Stimulated activated CD4-positive, alpha-beta T cell treated with anti-CD3 and anti-CD28 coated beads, TNF-alpha, amount 100 ng/mL, for 24 hours (primary cell): ENCODE measurements around the gene C16orf74.

Experiments
- DNase-seq, 3 experiments: peaks; one replicate each; pipeline ENCODE4 v3.0.0-alpha.2; 2020; ENCODE audit warnings: low read depth in 3 of 3

The C16orf74 gene

DNA sequence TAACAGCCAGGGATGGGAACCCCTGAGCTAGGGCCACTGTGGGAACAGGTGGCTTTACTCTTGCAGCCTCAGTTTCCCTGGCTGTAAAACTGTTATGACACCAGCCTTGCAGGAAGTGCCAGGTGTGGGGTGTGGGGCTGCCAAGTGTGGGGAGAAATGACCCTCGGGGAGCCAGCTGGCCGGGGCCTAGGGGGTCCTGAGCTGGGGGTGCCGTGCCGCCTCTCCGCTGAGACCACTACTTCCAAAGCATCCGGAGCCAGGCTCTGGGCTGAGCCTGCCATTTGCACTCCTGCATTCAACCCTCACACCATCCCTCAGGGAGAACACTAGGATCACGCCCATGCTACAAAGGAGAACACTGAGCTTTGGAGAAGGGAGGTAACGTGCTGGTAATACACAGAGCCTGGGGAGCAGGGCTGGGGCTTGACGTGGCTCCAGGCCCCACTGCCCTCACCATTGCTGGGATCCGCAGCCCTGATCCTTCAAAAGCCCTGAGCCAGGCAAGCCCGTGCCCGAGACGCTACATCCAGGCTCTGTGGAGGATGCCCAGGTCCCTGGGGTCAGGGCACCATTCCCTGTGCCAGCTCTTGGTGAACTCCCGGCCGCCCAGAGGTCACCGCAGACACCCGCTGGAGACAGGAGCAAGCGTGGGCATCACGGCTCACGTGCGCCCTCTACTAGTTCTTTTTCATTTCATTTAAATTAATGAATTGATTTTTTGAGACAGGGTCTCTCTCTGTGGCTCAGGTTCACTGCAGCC, 33.3 kb downstream of the C16orf74 start:
- peak; percentile 29 to 55 (median 43) for DNase-seq

DNA sequence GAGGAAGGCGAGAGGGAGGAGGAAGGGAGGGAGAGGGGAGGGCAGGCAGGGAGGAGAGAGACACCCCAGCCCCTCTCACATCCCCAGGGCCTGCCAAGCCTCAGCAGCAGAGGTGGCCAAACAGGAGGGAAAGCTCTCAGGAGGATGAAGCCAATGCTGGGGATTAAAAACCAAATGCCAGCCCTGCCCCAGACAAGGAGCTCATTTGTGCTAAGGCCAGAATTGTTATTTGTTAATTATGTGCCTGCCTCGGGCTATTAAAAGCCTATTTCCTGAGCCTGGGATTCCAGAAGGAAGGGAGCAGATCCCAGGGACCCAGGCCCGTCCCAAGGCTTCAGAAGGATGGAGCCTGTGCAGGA, 34.2 kb downstream of the C16orf74 start:
- no peak for DNase-seq

DNA sequence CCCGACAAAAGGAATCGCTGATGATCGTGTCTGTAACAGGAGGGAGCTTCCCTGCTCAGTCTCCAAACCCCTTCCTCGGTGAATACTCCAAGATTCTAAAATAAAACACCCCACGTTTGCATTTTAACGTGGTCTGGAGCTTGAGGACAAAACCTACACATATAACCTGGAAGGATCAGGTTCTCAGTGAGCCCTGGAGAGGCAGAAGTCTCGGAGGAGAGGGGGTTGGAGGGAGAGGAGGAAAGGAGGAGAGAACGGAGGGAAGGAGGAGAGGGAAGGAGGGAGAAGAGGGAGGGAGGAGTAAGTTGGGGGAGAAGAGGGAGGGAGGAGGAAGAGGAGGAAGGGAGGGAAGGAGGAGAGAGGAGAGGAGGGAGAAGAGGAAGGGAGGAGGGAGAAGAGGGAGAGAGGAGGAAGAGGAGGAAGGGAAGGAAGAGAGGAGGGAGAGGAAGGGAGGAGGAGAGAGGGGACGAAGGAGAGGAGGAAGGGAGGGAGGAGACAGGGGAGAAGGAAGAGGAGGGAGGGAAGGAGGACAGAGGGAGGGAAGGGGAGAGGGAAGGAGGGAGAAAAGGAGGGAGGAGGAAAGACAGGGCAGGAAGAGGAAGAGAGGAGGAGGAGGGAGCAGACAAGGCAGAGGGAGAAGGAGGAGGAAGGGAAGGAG, 34.7 kb downstream of the C16orf74 start:
- DNase-seq = no peak

DNA sequence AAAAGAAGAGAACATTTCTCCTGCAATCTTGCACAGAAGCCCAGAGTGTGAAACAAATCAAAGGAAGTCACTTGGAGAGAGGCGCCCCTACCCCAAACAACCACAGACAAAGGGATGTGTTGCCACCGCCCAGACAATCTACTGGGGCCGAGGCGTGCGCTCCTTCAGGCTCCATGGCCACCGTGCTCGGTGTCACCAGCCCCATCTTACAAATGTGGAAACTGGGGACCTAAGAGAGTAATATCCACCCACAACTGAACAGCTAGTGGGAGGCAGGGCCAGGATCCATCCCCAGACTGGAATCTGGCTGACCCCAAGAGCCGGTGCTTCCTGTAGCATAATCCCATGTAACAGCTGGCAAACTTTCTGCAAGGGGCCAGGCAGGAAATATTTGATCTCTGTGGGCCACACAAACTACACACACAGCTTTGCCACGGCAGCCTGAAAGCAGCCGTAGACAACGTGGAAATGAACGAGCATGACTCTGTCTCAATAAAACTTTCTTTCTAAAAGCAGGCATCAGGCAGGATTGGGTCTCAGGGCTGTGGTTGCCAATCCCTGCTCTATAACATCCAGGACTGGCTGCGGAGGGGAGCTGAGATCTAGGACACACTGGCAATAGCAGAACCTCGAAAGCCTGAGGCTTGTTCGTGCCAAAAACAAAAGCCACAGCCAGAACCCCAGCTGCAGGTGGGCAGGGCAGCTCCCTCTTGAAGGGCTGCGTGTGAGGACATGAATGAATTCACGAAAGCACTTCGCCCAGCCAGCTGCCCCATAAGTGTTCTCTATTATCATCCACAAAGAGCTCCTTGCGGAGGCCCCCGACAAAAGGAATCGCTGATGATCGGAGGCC, 35.5 kb downstream of the C16orf74 start:
- no peak for DNase-seq

DNA sequence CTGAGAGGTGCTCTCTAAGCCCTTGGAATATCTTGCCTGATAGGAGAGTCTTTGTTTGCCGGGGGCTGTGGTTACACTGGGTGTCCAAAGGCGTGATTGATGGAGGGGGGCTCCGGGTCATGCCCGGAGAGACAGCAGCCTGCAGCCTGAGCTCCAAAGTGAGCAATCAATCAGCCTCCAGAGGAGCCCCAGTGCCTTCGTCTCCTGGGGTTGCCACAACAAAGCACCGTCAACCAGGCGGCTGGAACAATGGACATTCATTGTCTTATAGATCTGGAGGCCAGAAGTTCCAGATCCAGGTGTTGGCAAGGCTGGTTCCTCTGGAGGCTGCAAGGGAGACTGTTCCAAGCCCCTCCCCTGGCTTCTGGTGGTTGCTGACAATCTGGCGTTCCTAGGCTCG, 38.1 kb downstream of the C16orf74 start:
- no peak for DNase-seq

DNA sequence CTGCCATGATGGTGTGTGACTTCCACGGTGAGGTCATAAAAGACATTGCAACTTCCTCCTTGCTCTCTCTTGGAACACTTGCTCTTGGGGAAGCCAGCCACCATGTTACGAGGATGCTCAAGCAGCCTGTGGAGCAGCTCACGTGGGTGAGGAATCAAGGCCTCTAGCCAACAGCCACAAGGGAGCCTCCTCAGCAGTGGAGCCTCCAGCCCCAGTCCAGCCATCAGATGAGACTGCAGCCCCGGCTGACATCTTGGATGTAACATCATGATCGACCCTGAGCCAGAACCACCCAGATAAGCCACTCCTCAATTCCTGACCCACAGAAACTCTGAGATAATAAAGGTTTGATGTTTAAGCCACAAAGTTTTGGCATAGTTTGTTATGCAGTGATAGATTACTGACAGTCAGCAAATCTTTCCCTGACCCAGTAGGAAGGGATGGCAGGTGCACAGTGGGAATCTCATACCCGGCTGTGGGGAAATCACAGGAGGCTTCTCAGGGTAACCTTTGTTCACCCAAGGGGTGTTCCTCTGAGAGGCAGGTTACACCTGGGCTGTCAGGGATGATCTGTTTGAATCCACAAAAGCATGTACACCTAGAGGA, 38.8 kb downstream of the C16orf74 start:
- no peak for DNase-seq

DNA sequence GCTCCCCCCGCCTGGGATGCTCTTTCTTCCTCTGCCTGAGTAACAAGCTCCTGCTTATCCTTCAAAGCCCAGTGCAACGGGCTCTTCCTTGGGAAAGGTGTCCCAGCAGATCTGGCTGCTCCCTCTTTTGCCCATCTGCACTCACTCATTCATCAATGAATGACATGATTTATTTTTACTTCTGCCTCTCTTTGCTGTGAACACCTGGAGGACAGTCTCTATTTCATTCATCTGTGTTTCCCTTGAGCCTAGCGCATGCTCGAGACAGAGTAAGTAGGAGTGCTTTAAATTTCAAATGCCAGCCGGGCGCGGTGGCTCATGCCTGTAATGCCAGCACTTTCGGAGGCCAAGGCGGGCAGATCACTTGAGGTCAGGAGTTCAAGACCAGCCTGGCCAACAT, 40.2 kb downstream of the C16orf74 start:
- no peak for DNase-seq

DNA sequence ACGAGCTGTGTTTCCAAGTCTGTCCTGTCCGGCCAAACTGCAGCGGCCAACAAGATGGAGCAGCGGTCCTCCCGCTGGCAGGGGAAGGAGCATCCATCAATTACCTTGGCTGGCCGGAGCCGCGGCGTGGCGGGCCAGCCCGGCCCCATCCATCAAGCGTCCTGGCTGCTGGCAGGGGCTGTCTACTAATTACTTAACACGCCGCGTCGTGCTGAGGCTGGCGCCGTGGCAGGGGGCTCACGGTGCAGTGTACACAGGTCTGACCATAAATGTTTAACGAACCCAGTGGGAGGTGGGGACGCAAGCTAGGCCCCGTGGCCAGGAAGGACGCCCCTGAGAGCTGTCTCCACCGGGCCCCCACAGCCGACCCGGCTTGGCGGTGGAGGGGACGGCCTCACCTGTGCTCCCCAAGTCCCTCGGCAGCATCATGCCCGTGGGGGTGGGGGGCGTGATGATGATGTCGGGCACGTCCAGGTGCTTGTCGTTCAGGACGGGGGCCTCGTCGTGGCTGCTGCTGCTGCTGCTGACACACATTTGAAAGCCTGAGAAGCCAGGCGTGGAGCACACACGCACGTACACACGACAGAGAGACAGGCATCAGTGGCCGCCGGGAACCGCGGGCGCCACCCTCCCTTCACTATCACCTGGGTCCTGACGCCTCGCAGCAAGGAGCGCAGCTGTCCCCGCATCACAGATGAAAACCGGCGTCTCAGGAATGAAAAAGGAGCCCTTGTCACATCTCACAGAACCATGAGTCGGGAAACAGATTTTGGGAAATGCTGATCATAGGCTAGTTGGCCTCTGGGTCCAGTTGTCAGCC, 40.9 kb downstream of the C16orf74 start:
- DNase-seq = no peak

DNA sequence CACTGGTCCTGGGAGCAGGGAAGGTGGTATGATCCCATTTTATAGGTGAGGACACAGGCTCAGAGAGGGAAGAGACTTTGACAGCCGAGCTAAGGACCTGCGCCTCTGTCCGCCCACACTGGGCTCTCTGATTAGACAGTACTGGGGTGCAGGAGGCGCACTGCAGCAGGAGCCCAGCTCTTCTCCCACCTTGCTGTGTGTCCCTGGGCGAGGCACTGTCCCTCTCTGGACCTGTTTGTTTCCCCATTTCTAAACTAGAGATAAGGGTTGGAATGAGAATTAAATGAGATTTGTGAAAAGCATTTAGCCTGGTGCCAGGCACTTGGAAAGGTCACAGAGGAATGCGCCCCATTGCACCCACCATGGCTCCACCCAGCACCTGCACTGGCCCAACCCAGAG, 42.6 kb downstream of the C16orf74 start:
- no peak for DNase-seq

DNA sequence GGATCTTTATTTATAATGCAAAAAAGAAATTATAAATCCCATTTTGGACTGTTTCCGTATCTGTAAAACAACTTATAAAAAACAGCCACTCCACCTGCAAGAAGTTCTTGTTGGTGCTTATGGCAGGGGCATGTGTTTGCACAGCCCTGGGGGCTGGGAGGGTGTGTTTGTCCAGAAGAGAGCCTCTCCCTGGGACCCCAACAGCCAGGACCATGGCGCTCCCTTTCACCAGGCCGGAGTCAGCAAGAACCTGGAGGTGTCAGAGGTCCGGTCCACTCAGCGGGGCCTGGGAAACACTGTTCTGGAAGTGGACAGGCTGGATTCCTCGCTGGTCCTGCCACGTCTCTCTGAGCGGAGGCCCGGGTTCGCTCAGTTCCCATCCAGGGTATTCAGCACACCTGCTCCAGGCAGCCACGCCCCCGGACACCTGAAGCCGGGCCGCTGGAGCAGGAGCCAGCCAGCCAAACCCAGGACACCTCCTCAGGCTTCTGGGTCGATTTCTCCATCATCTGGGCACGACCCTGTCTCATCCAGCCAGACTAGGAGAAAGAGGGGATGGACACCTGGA, 43.3 kb downstream of the C16orf74 start:
- no peak for DNase-seq

DNA sequence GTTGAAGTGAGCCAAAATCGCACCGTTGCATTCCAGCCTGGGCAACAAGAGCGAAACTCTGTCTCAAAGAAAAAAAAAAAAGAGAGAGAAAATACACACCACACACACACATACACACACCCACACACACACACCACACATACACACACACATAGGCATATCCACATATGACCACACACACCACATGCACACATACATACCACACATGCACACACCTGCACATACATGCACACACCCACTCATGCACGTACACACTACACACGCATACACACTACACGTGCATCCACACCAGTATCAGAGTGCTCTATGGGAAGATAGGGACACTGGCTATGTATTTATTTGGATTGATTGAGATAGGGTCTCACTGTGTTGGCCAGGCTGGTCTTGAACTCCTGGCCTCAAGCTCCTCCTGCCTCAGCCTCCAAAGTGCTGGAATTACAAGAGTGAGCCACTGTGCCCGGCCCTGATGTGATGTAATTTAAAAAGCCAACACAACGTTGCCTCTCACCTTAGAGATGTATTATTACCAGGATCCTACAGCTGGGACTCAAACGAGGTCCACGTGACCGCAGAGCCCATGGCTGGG, 44.4 kb downstream of the C16orf74 start:
- DNase-seq = no peak

DNA sequence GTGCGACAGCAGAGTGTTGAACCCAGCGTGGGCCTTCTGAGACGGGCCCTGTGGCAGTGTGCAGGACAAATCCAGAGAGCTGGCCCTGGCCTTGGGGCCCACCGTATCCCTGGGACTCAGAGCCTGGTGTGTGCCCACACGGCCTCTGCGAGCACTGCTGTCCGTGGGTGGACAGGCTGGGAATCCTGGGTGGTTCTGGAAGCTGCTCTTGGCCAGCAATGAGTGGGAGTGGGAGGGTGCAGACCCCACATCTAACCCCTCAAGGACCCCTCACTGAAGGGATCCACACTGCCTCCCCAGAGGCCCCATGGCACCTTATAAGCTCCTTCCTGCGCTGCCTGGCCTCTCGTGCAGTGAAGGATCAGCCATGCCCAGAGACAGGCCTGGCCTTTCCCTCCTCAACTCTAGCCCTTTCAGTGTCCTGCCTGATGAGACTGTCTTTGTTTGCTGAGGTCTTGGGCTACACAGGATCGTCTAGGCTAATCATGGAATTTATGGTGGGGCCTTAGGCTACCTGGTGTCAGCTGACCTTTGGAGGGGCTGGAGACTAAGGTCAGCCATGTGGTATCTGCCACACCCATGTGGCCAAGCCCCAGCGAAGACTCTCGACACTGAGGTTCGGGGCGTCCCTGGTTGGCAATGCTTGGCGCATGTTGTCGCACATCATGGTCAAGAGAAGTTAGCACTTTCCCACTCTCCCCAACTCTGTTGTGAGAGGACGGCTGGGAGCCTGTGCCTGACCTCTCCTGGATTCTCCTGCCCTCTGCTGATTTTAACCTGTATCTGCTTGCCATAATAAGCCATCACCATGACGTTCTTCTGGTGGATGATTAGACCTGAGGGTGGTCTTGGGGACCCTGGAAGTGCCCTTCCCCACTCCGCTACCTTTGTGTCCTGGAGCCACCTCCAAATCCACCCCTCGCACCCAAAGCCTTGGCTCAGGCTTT, 45.7 kb downstream of the C16orf74 start:
- DNase-seq = no peak

DNA sequence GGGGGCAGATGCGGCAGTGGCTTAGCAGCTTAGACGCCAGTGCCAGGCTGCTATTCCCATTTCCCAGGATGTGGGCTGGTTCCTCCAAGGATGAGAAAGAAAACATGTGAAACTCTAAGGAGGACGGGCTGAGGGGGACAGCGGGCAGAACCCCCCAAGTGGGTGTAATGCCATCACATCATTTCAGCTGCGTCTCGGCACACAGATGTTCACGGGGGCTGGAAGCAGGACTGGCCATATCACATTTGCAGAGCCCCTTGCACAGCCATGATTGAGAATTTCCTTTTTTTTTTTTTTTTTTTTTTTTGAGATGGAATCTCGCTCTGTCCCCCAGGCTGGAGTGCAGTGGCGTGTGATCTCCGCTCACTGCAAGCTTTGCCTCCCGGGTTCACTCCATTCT, 46.9 kb downstream of the C16orf74 start:
- DNase-seq = no peak

DNA sequence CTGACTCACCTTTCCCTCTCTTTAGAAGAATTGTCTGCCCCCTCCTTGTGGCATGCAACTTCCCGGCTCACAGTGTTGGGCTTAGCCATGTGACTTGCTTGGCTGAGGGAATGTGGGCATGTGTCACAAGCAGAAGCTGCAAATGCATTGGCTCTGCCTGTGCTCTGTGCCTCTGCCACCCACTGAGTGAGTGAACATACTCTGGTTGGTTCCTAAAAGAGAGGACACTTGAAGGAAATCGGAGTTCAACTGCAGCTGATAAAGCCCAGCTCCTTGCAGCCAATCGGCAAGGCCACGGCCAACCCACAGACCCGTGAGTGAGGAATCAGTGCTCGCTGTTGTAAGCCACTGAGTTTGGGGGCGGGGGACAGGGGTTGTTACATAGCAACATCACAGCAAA, 51.3 kb downstream of the C16orf74 start:
- no peak for DNase-seq

DNA sequence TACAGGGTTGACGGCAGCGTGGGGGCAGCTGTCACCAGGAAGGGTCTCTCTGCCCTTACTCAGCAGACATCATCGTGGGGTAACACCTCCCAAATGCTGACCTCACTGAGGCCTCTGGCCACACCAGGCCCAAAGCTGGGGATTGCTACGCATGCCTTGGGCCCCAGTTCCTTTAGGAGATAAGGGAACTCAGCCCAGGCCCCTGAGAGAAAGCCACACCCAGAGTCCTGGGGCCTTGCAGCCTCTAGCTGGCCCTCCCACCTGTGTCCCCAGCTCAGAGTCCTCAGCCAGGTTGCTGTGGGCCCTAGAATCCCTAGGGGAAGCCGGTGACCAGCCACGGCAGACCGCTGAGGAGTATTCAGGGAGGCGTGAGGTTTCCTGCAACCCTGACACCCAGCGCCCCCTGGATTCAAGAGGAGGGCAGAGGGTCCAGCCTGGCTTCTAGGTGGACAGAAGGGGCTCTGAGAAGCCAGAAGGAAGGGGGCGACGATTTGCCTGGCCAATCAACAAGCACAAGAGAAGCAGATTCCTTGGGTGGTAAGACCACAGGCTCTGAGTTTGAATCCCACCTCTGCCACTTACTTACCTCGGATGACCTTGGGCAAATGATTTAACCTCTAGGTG, 51.8 kb downstream of the C16orf74 start:
- no peak for DNase-seq

DNA sequence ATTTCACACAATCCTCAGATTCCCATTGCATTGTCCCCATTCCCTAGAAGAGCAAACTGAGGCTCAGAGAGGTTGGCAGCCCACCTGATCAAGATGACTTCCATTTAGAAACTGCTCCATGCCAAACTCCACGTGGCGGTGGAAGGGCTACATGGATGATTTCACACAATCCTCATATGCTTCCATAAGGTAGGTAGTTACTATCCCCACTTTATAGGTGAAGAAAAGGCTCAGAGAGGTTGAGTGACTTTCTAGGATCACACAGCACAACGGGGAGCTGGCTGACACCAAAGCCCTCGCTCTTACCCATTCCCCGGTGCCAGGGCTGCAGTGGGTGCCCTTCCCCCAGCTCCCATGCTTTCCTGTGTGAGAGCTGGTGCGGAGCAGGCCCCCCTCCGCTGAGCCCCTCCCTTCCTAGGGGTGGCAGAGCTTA, 52.4 kb downstream of the C16orf74 start:
- DNase-seq = no peak

DNA sequence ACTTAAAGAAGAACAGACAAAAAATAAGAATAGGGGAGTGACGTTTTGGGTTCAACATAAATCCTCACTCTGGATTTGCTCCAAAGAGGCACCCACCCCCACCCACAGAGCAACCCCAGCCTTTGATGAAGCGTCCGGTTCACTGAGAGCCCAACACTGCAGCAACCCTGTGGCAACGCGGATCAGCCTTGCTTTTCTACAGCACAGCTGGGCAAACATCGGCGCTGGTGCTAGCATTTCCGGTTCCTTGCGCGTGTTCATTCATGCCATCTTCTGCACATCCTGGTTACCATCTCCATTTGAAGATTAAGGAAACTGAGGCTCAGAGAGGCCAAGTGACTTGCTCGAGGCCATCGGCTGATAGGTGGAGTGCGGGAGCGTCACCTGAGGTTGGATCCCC, 53.5 kb downstream of the C16orf74 start:
- DNase-seq = no peak

DNA sequence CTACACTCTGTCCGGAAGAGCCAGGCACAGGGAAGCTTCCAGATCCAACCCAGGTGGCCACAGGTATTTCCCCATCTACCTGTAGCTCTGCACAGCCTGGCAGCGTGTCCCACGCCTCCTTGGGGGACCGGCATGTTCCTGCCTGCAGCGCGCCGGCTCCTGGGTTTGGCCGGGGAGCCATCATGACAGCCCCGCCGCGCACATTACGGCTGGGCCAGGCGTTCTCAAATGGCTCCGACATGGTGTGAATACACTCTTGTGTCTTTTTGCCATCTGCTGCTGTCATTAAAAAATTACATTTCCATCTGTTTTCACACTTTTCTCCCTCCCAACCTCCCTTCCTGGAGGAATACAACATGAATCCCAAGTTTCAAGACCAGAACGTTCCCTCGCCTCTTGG, 54.1 kb downstream of the C16orf74 start:
- no peak for DNase-seq
